ENCODE results near the gene NFKBIB.
"Not testable (repeated sequence)": the region's sequence is repeated elsewhere in the genome, so short reads cannot be mapped to it uniquely, and the experiment has no call there.

NFKBIB gene

DNA sequence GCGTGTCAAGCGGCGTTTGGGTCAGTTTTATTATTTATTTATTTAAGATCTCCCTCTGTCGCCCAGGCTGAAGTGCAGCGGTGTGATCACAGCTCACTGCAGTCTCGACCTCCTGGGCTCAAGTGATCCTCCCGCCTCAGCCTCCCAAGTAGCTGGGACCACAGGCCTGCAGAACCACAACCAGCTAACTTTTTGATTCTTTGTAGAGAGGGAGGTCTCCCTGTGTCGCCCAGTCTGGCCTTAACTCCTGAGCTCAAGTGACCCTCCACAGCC, 31.7 kb downstream of the NFKBIB start:
- no peak for TF ChIP-seq CTCF (conservative IDR thresholded peaks at IDR 0.05; ENCODE audit: low read depth)
- peak overlapping the region; percentile 89 for H3K27ac ChIP-seq
- ChIA-PET CTCF (interaction anchor here (0.5 to 1.3 kb wide), 3 partner anchors 31 to 65 kb away, joined by 3 to 9 read pairs (median 5); no protein-coding TSS in a partner anchor), POLR2A (ENCODE audit: low non-redundant PET) (interaction anchor here (1.1 to 1.6 kb wide), 2 partner anchors 29 to 80 kb away, joined by 3 read pairs; no protein-coding TSS in a partner anchor)
- DNase-seq (ENCODE audit: low spot score): no peak

GRCh38 chr19:38932425-38933179, 32.8 kb downstream of the NFKBIB start:
- TF ChIP-seq CTCF (conservative IDR thresholded peaks at IDR 0.05; ENCODE audit: low read depth): peak; percentile 32; the same call in 1 of the 2 replicates
- POLR2A ChIA-PET (ENCODE audit: low non-redundant PET): no interaction called here
- peak overlapping the region; percentile 89 for H3K27ac ChIP-seq
- DNase-seq (ENCODE audit: low spot score): no peak
- CTCF ChIA-PET: interaction anchor here (0.5 to 0.7 kb wide), 2 partner anchors 17 to 24 kb away, joined by 4 to 5 read pairs; no protein-coding TSS in a partner anchor

- H3K27ac ChIP-seq: no peak overlapping the region
- no peak for DNase-seq (ENCODE audit: low spot score)
- ChIA-PET CTCF (no interaction called here), POLR2A (ENCODE audit: low non-redundant PET) (interaction anchor here (0.6 kb wide), 1 partner anchor 201 kb away, joined by 3 read pairs; no protein-coding TSS in a partner anchor)
- TF ChIP-seq CTCF (conservative IDR thresholded peaks at IDR 0.05; ENCODE audit: low read depth): no peak
Measured at GRCh38 chr19:38933544-38933943, 33.8 kb downstream of the NFKBIB start.

DNA sequence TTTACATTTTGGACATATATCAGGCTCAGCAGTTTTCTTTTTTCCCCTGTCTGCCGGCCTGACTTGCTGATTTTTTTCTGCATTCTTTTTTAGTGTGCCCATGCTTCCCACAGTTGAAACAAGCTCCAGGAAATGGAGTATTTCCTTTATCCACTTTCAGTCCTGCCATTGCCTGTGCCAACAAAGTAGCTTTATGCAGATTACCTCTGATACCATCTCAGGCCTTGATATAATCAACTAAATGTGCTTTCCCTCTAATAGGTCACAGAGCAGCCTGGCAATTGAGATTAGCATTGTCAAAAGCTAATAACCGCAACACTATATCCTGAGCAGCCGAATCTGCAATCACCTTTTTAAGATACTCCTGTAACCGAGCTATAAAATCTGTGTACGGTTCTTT, 40.2 kb downstream of the NFKBIB start:
- no peak for TF ChIP-seq CTCF (conservative IDR thresholded peaks at IDR 0.05; ENCODE audit: low read depth)
- CTCF ChIA-PET: interaction anchor here (1.1 kb wide), 1 partner anchor 22 kb away, joined by 3 read pairs; no protein-coding TSS in a partner anchor
- POLR2A ChIA-PET (ENCODE audit: low non-redundant PET): interaction anchor here (0.5 kb wide), 1 partner anchor 9 kb away, joined by 4 read pairs; the partner anchor contains the start of genes MRPS12 and SARS2
- DNase-seq (ENCODE audit: low spot score): no peak
- no peak overlapping the region for H3K27ac ChIP-seq

DNA sequence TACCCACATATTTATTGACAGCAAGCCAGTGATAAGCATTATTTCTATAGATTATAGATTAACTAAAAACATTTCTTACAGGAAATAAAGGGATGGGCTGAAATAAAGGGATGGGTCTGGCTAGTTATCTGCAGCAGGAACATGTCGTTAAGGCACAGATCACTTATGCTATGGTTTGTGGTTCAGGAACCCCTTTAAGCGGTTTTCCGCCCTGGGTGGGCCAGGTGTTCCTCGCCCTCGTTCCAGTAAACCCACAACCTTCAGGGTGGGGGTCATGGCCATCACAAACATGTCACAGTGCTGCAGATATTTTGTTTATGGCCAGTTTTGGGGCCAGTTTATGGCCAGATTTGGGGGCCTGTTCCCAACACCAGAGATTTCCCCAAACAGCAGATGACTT, 41.7 kb downstream of the NFKBIB start:
- DNase-seq (ENCODE audit: low spot score); H3K27ac ChIP-seq; POLR2A ChIA-PET (ENCODE audit: low non-redundant PET); CTCF ChIA-PET: not testable (repeated sequence)

GRCh38 chr19:38941979-38942378, 42.2 kb downstream of the NFKBIB start:
- TF ChIP-seq CTCF (conservative IDR thresholded peaks at IDR 0.05; ENCODE audit: low read depth): no peak
- no peak overlapping the region for H3K27ac ChIP-seq
- no peak for DNase-seq (ENCODE audit: low spot score)
- POLR2A ChIA-PET (ENCODE audit: low non-redundant PET): no interaction called here
- CTCF ChIA-PET: interaction anchor here (0.6 kb wide), 1 partner anchor 20 kb away, joined by 11 read pairs; no protein-coding TSS in a partner anchor

Measured in RWPE1 (cell line).